GM12875 (cell line): Measurements from ENCODE around the gene SENP6.

Experiments used
- H3K4me3 ChIP-seq: one replicate; pipeline ENCODE4 v1.5.1; 2011; ENCODE audit warnings: low read depth, low read length, control low read depth
- CTCF ChIP-seq: IDR thresholded peaks from 2 replicates; pipeline ENCODE4 v1.5.1; 2011; ENCODE audit warnings: low read depth, mild to moderate bottlenecking, control low read depth, inconsistent platforms, low read length, moderate library complexity, borderline replicate concordance; ENCODE audit not compliant: insufficient read depth

Gene SENP6

GRCh38 chr6:75600768-75601167 is 912 bp upstream of the SENP6 start:
- no peak overlapping the region for H3K4me3 ChIP-seq
- no peak for TF ChIP-seq CTCF

GRCh38 chr6:75602246-75603105 is 796 bp downstream of the SENP6 start:
- TF ChIP-seq CTCF = no peak
- peak overlapping the region; percentile 84 for H3K4me3 ChIP-seq

- H3K4me3 ChIP-seq = peak overlapping the region; percentile 84
- TF ChIP-seq CTCF = no peak
Observed at GRCh38 chr6:75603106-75603420, 1.4 kb downstream of the SENP6 start.

GRCh38 chr6:75604294-75604693 is 2.6 kb downstream of the SENP6 start:
- no peak overlapping the region for H3K4me3 ChIP-seq
- no peak for TF ChIP-seq CTCF

- TF ChIP-seq CTCF = no peak
- H3K4me3 ChIP-seq = no peak overlapping the region
Observed at GRCh38 chr6:75605635-75606034, 4.0 kb downstream of the SENP6 start.

- H3K4me3 ChIP-seq = no peak overlapping the region
- TF ChIP-seq CTCF = no peak
Observed at GRCh38 chr6:75608304-75608703, 6.6 kb downstream of the SENP6 start.

GRCh38 chr6:75608956-75609533 is 7.4 kb downstream of the SENP6 start:
- TF ChIP-seq CTCF = no peak
- no peak overlapping the region for H3K4me3 ChIP-seq
